SIG-M5 (cell line): Measurements from ENCODE around the gene FBXL17.

ENCODE experiments used
- DNase-seq: peaks from one replicate; lab custom pipeline; 2025; lab: John Stamatoyannopoulos, UW

Gene FBXL17

DNA sequence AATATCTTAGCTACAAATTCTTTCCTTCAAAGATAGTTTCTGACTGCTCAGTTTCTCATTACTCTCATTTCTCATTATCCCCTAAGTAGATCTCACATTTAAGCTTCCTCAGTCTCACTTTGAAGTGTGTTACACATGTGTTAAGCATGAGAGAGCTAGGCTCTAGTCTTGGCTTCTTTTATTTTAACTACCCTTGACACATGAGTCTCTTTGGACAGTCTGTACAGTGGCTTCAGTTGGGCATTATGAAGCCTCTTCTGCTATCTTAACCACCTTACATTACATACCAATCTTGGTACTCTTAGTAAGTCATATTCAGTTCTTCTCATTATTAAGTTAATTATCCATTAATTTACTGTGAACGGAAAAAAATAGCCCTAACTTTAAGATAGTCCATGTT, 232.5 kb downstream of the FBXL17 start:
- no peak for DNase-seq

DNA sequence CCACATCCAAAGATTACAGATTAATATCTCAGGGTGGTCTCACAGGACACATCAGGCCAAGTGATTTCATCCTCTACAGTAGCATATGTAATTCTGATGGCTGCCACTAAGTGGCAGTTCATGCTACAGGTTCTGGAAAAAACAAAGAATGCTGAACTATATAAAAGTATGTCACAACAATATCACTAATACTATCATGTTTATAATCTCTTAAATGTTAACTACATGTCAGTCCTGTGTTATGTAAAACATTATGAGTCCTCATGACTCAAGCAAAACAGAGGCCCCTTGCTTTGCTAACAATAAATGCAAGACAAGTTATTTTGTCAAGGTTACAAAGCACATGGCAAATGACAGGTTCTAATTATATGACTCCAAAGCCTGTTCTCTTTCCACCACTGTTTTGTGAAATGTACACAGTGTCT, 233.2 kb downstream of the FBXL17 start:
- no peak for DNase-seq

DNA sequence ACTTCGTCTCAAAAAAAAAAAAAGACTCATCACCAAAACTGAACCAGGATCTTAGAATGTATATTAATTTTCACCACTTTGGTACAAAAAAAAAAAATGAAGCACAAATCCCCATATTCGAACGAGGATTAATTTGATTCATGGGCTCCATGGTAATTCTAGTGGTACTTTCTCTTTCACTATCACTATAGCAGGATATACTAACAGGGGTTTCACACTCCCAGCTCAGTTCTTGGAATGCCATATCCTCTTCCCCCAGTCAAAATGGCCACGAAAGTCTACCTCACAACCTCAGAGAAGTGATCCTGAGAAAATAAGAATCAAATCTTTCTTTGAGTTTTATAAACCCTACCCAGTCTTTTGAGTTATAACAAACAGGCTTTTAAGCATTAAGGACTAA, 235.7 kb downstream of the FBXL17 start:
- no peak for DNase-seq

DNA sequence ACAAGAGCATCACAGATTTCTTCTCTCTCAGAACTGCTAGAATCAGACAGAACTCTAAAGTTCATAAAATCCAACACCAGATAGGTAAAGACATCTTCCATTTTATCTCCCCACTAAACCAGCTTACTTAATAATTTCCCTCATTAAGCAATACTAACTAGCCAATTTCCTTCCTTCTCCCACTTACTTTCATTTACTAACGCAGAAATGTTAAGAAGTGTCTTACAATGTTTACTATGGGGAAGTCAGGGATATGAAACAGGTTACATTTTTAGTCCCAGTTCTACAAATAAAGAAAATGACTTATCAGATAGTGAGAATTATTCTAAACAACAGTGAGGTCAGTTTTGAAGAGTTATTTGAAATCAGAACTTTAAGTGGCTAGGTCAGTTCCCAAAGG, 236.5 kb downstream of the FBXL17 start:
- DNase-seq = no peak

DNA sequence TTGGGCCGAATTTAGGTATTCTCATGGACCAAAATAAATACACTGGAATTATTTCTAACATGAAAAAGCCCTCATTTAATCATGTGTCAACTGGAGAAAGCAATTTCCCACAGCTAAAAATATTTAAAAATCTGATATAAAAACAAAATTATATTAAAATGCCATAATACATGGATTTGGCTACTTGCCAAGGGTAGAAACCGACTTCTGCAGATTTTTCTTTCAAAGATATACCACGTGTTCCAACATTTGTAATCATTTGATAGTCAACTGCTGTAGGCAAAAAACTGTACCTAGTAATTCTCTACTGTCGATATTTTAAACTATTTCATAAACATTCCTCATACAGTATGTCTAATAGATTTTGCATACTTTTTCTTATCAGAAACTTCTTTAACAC, 237.6 kb downstream of the FBXL17 start:
- no peak for DNase-seq

DNA sequence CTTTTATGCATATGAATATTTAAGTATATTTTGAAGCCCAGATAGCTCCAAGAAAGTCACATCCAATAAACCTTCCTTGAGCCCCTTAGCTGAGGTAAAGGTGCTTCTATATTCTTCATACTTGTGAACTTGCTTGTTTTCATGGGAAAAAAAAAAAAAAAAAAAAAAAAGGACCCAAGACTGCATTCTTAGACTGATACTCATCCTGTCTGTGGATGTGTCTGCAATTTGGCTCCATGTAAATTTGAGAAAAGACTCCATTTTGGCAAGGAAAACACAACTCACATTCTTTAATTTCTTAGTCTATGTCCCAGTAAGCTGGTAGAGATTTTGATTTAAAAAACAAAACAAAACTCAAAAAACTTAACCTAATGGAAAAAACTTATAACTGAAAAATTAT, 238.3 kb downstream of the FBXL17 start:
- DNase-seq = no peak

DNA sequence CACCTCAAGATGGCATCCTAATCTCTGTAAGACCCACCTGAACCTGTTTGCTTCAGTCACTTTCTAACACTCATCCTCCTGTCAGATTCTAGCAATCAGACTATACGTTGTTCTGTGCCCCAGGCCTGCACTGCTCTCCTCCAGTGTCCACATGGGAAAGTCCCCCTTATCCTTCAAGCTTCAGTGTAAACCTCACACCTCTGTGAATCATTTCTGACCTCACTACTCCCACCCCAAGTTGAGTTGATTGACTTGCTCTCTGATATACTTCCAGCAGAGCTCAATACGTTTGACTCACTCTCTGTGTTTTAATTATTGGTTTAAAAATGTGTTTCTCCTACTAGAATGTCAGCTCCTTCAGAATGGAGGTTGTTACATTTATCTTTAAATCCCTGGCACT, 240.2 kb downstream of the FBXL17 start:
- no peak for DNase-seq

DNA sequence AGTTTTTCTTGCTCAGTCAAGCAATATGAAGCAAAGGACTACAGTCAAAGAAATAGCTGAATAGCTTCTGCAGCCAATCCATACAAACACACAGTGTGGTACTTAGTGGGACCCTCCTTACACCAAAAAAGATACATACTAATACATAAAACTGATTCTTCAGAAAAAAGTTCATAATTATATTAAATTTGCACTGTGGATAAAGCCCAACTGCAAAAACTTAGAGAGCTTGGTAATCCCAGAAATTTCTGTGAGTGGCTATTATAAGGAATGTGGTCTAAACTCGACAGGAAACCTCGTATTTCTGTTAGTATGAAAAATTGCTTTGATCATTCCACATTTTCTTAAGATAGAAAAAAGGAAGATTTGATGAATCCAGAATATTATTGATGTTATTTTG, 245.4 kb downstream of the FBXL17 start:
- no peak for DNase-seq

DNA sequence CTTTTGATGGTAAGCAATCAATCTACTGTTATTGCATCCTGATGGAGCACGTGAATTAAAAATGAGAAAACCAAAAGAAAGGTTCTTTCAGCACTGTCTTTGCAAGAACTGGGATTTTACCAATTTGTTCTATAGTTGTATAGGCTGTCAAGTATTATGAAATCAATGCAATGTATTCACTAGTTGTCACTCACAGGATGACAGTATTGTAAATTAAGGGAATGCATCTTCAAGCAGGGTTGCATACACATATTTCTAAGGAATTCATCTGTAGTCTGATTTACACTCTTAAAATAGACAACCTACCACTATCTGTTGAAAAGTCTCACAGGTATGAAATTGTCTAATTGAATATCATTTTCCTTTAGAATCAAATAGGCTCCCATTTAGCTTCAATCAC, 252.8 kb downstream of the FBXL17 start:
- DNase-seq = no peak

DNA sequence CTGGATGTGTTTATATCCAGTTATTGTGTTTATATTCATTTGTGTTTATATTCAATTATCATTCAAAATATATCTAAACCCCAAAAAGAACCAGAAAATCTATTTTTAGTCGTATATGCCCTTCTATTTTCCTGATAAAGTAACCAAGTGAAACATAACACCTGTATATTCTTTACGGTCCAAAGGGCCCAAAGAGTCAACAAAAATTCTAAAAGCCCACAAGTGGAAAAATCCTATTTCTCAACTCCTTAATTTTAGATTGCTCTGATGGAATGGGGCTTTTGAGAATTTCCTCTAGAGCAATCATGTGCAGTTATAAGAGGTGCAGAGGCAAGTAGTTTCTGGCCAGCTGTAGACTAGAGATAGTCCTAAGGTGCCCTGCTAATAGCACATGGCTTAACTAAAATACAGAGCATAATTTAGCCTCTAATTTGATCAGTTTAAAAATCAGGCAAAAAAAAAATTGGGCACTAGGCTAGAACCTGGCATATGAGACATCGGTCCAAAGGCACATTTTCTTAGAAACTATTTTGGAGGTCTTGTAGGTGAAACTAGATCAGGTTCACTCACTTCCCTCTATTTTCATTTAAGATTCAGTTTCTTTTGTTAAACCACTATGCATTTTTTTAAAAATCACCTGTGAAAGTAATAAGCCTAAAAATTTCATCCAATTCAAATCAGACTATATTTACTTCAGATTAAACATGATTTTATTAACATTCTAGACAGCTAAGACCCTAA, 256.0 kb downstream of the FBXL17 start:
- no peak for DNase-seq

DNA sequence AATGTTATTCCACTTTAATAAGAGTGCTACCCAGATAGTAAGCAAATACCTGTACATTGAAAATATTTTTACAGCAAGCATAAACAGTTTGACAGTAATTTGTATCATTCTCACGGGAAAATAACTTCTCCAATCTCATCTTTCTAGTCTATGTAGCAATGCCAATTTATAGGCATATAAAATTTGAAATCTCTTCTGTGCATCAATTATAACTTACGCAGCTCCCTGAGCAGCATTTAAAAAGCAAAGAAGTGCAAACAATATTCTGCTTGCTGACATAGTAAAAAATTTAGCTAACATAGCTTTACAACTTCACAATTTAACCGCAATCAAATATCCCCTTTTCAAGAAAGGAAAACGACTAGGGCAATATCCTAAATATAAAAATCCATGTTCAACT, 257.3 kb downstream of the FBXL17 start:
- DNase-seq = no peak

DNA sequence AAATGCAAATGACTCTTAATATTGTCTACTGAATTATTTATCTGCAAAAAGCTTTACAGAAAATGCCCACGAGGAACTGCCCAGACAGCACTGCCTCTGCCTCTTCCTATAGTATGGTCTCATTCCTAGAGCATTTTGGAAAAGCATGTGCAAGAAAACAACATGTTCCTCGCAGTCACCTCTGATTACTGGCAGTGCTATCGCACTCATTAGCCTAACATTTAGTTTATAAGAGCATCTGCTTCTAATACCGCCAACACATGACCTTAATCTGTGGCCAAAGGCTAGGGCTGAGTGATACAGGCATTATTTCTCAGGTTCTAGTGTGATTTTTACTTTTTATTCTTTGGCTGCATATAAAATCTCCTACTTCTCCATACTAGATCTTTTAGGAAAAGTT, 259.2 kb downstream of the FBXL17 start:
- no peak for DNase-seq

DNA sequence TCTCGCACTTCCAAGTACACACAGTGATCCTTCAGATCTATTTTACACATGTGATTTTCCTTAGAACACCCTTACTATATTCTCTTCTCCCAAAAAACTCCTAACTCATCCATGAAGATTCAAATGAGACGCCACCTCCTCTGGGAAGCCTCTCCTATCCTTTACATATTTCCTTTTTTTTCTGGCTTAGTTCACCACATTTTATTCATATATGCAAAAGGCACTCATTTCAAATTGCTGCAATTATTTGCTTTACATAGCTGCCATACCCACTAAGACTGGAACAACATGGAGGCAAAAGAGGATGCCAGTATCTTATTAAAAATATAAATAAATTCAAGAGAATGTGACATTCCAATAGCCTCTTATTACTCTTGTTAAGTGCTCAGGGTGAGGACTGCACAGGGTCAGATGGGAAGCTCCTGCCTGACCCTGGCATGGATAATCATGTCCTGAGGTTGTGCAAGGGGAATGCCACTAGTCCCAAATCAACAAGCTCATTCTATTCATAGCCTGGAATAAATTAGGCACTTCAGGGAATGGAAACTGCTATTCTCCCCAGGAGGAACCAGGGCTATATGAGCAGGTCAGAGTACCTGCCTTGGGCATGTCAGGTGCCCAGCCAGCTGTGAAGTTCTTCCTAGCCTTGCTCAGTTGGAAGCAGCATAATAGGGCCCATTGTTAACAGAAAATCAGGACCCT, 262.9 kb downstream of the FBXL17 start:
- no peak for DNase-seq

DNA sequence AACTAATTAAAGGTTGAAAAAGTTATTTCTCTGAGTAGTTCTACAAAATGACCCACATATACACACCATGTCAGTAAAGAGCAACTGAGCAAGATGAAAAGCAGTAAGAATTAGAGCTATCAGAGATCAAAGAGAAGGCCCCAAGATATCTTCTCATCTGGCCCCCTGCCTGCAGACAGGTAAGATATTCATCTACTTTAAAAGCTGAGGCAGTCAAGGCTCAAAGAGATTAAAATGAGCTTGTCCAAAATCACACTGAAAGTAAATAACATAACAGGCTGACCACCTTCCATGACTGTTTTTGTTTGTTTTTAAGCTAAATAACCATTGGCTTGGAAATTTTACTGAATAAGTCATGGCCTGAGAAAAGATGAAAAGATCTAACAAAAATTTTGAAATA, 266.2 kb downstream of the FBXL17 start:
- no peak for DNase-seq

DNA sequence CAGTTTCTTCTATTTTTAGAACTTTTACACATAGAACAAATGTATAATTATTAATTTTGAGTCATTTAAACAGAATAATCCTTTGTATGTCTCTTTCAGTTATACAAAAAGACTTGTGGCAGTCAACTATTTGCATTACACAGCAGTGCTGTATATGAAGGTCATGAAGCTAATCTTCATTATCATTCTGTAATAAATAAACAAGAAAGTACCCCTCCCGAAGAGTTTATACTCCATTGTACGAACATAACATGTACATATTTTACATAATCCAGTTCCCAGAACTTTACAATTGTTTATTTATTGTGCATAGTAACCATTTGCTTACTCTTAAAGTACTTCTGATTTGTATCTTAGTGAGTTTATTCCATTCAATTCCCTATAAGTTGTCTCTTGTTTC, 267.9 kb downstream of the FBXL17 start:
- DNase-seq = no peak

DNA sequence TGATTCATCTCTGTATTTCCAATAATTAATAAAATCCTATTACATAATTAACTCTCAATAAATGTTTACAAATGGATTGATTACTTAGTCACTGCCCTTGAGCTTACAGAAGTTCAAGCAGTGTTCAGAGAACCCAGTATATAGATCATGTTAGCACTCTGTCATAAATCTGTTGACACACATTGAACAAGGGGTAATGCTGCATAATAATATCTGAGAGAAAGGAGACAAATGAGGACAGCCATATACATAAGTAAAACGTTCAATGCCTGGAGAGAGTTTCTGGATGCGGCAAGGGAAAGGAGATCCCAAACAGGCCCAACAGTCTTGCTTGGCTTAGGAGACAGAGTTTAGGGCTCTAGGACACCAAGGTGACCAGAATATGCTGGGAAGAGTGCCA, 270.2 kb downstream of the FBXL17 start:
- DNase-seq = no peak

DNA sequence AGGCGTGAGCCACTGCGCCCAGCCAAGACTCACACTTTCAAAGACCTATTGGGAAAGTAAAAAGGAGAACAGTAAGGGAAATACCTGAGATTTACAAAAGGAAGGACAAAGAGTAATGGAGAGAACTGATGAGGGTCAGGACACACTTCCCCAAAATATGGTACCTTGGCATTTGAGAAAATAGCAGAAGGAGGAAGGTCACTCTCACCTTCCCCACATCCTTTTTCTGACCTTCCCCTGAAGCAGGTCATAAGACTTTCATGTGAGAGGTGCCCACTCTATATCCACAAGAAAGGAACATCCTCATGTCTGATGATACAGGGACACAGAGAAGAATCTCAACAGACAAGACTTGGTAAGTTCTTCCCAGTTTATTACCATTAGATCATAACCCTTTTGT, 272.8 kb downstream of the FBXL17 start:
- DNase-seq = no peak

DNA sequence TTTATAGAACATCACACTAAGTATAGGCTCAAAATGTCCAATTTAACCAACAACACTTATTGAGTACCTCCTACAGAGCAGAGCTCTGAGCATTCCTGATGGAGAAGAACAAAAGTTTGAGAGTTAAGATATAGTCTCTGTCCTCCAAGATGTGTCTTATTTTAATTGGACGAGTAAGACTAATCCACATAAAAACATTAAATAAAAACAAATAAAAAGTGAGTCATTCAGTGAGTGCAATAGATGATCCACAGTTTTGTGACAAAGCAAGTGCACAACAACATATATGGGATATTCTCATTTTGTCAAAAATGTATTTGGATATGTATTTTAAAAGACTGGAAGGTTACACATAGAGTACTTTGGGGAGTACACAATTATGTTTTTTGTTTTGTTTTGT, 277.4 kb downstream of the FBXL17 start:
- DNase-seq = no peak

DNA sequence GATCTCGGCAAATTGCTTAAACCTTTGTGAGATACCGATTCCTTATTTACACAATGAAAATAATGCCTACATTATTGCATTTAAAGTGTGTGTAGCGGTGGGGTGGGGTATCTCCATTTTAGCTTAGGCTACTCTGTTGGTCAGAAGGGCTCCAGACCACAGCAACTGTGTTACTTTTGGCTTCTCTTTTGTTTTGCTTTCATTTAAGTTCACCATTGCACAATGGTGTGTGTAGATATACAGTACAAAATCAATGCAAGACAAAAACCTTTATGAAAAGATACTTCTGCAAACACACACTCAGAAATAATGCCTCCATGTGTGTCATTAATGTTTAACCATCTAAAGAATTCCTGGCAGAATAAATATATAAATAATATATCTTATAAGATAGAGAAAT, 279.4 kb downstream of the FBXL17 start:
- no peak for DNase-seq

DNA sequence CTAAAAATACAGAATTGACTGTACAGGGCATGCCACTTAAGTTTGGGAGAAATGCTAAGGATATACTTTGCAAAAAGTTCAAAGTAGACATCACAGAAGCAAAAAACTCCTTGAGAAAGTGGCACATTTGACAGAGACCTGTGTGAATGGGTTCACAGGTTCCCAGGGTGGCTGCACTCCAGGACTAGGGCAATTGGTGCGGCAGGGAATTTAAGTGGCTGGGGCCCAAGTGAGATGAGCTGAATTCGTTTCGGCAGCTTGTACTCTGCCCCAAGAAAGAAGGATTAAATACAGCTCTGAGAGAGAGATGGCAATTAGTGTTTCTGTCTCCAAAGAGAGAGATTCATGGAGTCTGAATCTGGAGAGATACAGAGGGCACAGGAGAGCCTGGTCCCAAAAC, 280.1 kb downstream of the FBXL17 start:
- DNase-seq = no peak

DNA sequence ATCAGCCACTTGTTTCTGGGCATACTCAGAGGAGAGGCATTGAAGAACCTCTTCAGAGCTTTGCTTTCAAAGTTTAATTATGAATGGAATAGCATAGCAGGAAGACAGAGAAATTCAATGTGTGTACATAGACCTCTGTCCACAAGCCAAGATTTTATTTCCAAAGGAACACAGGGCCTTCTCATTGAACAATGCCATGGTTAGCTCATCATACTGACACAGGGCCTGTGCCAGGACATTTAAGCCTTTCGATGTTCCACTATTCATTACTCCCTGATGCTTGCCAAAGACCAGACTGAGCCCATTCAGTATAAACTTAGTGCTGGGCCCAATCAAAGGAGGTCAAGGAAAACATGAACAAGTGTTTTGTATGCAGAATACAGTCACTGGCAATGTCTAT, 280.8 kb downstream of the FBXL17 start:
- no peak for DNase-seq

DNA sequence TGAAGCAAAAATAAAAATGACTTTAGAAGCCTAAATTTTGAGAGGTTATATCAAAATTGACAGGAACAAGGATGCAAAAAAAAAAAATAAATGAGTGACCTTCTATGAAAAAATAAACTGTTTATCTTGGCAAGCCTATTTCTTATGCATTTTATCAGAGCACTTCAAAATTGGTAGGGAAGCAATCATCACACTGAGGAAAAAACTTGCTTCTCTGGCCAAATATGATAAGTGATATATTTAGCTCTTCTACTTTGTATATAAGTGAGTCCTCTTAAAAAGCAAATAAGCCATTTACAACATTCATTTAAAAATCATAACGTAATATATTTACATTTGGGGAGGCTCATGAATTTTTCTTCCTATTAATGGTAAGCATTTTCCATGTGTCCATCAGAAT, 287.1 kb downstream of the FBXL17 start:
- no peak for DNase-seq

DNA sequence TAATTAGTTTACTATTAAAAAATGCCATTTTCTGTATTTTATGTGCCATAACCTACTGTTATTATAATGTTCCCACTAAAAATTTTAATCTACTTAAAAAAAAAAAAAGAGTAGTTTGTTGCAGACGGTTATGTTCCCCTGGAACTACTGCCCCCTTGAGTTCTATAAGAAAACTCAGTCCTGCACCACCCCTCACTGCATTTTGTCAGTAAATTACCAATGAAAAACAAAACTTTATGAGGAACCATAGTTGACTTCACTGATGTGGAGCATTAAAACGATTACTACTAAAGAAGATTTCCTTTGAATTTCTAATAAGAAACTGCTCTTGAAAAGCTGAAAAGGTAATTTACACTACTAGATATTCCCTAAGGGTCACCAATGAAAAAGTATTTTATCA, 288.7 kb downstream of the FBXL17 start:
- no peak for DNase-seq

DNA sequence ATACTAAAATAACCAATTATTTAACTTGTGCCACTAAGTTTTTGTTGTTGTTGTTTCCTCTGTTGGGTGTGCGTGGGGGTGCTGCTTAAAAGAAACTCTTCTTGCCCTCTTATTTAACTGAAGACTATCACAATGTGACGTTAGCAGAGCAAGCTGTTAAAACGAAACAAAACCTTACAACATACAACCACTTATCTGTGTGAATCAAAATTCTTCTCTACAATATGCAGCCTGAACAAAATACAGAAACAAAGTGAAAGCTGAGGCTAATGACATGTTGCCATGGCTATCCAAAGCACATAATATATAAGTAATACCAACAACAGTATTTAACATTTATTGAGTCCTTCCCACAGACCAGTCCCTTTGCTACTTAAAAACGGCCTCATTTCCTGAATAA, 291.0 kb downstream of the FBXL17 start:
- DNase-seq = no peak
